ENCODE data around the gene TAF3.

TAF3 gene

DNA sequence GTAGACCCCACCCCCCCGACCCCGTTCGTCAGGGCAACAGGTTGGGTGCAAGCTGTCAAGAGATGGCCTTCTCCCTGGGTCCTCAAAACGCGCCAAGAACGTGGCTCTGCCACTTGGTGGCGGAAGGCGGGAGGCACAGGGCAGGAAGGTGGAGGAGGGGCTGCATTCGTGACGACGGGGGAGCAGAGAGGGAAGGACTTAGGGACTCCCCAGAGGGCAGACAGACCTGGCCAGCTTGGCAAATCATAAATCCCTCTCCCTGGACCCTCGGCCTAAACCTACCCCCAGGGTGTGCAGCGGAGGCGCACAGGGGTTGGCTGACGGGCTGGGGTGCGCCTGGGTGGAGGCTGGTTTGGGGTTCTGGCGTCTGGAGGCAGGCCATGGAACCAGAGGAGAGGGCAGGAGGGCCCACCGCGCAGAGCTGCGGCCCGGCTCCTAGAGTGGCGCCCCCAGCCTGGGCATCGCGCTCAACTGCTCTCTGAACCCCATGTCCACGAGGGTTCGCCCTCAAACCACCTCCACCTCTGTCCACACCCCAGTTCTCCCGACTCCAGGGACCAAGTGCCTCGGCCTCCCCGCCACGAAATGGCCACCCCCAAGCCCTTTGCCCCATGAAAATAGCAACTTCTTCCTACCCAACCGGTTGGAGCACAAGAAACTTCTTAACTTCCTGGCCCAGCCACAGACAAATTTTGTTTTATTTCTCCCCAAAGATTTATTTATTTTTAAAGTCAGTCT is 225.4 kb downstream of the TAF3 start:
- Histone ChIP-seq H3K9ac (ENCODE audit: low read length) (no peak overlapping the region), H3K36me3 (ENCODE audit: control insufficient read depth, insufficient read depth, low read length, severe bottlenecking) (no peaks in the 10 kb centered on the region), H3K9me3 (ENCODE audit: control insufficient read depth, low read length) (peaks cover 4% of the 10 kb centered on the region), H3K4me1 (ENCODE audit: control insufficient read depth, insufficient read depth, low read length) (peaks cover 9% of the 10 kb centered on the region), H3K4me3 (ENCODE audit: low read length) (no peak overlapping the region), H3K27me3 (replicated peaks; ENCODE audit: control insufficient read depth, insufficient read depth, low read length) (peaks cover 96% of the 10 kb centered on the region)
- no peak for DNase-seq (ENCODE audit: low read depth)

- Histone ChIP-seq H3K4me1 (ENCODE audit: control insufficient read depth, insufficient read depth, low read length) (peaks cover 9% of the 10 kb centered on the region), H3K9ac (ENCODE audit: low read length) (no peak overlapping the region), H3K9me3 (ENCODE audit: control insufficient read depth, low read length) (no peaks in the 10 kb centered on the region), H3K27me3 (replicated peaks; ENCODE audit: control insufficient read depth, insufficient read depth, low read length) (peaks cover 94% of the 10 kb centered on the region), H3K4me3 (ENCODE audit: low read length) (peak overlapping the region; percentile 72), H3K36me3 (ENCODE audit: control insufficient read depth, insufficient read depth, low read length, severe bottlenecking) (no peaks in the 10 kb centered on the region)
- DNase-seq (ENCODE audit: low read depth) = no peak
Measured at GRCh38 chr10:8044331-8044907, 226.1 kb downstream of the TAF3 start.

DNA sequence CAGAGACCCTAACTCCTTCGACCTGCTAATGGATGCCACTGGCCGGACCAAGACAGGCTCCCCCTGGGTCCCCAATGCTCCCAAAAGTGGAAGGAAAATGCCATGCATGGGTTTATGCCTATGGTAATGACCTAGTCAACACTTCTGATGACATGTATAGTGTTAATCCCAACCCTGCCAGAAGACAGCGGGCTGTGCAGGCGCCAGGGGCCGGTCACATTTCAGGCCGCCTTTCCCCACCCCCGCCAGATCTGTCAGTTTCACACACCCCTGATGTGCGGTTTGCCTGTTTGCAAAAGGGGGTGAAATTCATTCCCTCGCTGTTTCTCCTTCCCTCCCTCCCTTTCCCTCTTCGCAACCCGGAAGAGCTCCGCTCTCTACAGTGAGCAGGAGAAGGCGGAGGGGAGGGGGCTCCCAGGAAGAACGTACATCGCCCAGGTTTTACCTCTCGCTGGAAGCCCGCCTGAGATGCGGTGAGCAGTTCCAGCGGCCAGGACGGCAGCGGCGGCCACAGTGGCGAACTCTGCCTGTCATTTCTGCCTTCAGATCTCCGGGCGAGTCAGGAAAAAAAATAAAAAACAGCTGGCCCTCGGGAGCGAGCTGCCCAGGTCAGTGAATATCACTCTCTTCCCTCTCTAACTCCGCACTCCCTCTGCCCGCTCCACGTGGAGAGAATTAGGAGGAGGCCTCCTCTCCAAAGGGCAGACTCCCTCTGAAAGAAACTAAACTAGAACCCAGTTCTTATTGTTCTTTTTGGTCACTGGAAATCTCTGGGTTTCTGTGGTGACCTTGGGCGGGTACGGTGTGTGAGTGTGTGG is 226.8 kb downstream of the TAF3 start:
- Histone ChIP-seq H3K9ac (ENCODE audit: low read length) (no peak overlapping the region), H3K36me3 (ENCODE audit: control insufficient read depth, insufficient read depth, low read length, severe bottlenecking) (no peaks in the 10 kb centered on the region), H3K4me3 (ENCODE audit: low read length) (peak overlapping the region; percentile 72), H3K27me3 (replicated peaks; ENCODE audit: control insufficient read depth, insufficient read depth, low read length) (peaks cover 95% of the 10 kb centered on the region), H3K9me3 (ENCODE audit: control insufficient read depth, low read length) (no peaks in the 10 kb centered on the region), H3K4me1 (ENCODE audit: control insufficient read depth, insufficient read depth, low read length) (peaks cover 9% of the 10 kb centered on the region)
- DNase-seq (ENCODE audit: low read depth) = no peak

- peaks cover 9% of the 10 kb centered on the region for H3K4me1 ChIP-seq (ENCODE audit: control insufficient read depth, insufficient read depth, low read length)
- H3K36me3 ChIP-seq (ENCODE audit: control insufficient read depth, insufficient read depth, low read length, severe bottlenecking) = no peaks in the 10 kb centered on the region
- H3K9ac ChIP-seq (ENCODE audit: low read length) = no peak overlapping the region
- no peak for DNase-seq (ENCODE audit: low read depth)
- H3K27me3 ChIP-seq (replicated peaks; ENCODE audit: control insufficient read depth, insufficient read depth, low read length) = peaks cover 90% of the 10 kb centered on the region
- H3K4me3 ChIP-seq (ENCODE audit: low read length) = no peak overlapping the region
- H3K9me3 ChIP-seq (ENCODE audit: control insufficient read depth, low read length) = no peaks in the 10 kb centered on the region
Measured at GRCh38 chr10:8045726-8046494, 227.6 kb downstream of the TAF3 start.

- H3K9ac ChIP-seq (ENCODE audit: low read length) = no peak overlapping the region
- H3K27me3 ChIP-seq (replicated peaks; ENCODE audit: control insufficient read depth, insufficient read depth, low read length) = peaks cover 84% of the 10 kb centered on the region
- H3K4me1 ChIP-seq (ENCODE audit: control insufficient read depth, insufficient read depth, low read length) = peaks cover 12% of the 10 kb centered on the region
- DNase-seq (ENCODE audit: low read depth) = no peak
- H3K4me3 ChIP-seq (ENCODE audit: low read length) = no peak overlapping the region
- H3K36me3 ChIP-seq (ENCODE audit: control insufficient read depth, insufficient read depth, low read length, severe bottlenecking) = no peaks in the 10 kb centered on the region
- H3K9me3 ChIP-seq (ENCODE audit: control insufficient read depth, low read length) = no peaks in the 10 kb centered on the region
Measured at GRCh38 chr10:8047452-8048280, 229.4 kb downstream of the TAF3 start.

DNA sequence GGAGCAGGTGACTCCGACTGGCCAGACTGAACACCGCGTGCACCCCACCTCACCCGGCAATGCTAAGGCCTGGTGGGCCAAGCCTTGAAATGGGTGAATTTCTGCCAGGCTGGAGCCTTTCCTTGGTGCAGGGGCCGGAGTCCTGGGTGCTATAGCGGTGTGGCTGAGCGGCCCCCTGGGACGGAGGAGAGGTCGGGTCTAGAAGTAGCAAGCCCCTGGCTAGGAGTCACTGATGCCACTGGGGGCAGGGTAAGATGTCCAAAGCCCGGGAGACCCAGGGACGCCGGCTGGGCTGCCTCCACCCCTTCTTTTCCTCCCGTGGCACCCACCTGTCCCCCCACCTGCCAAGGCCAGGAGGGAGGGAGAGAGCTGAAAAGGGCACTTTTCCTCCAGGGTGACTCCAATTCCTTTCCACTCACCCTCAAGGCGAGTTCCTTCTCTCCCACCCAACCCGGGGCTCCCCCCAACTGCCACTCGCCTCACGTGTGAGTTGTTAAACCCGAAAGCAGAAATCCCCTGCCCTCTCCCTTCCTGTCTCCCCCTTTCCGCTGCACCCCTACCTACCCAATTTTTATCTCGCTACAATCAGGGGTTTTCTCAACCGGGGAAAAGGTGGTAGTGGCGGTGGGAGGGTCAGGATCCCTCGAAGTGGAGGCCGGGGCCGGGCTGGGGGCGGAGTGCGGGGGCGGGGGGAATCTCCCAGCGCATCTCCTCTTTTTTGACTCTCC is 230.1 kb downstream of the TAF3 start:
- DNase-seq (ENCODE audit: low read depth) = no peak
- H3K36me3 ChIP-seq (ENCODE audit: control insufficient read depth, insufficient read depth, low read length, severe bottlenecking) = no peaks in the 10 kb centered on the region
- H3K27me3 ChIP-seq (replicated peaks; ENCODE audit: control insufficient read depth, insufficient read depth, low read length) = peaks cover 83% of the 10 kb centered on the region
- H3K9me3 ChIP-seq (ENCODE audit: control insufficient read depth, low read length) = no peaks in the 10 kb centered on the region
- no peak overlapping the region for H3K9ac ChIP-seq (ENCODE audit: low read length)
- peaks cover 15% of the 10 kb centered on the region for H3K4me1 ChIP-seq (ENCODE audit: control insufficient read depth, insufficient read depth, low read length)
- no peak overlapping the region for H3K4me3 ChIP-seq (ENCODE audit: low read length)

- no peak for DNase-seq (ENCODE audit: low read depth)
- Histone ChIP-seq H3K36me3 (ENCODE audit: control insufficient read depth, insufficient read depth, low read length, severe bottlenecking) (no peaks in the 10 kb centered on the region), H3K4me3 (ENCODE audit: low read length) (peak overlapping the region; percentile 59), H3K9ac (ENCODE audit: low read length) (no peak overlapping the region), H3K9me3 (ENCODE audit: control insufficient read depth, low read length) (no peaks in the 10 kb centered on the region), H3K4me1 (ENCODE audit: control insufficient read depth, insufficient read depth, low read length) (peaks cover 18% of the 10 kb centered on the region), H3K27me3 (replicated peaks; ENCODE audit: control insufficient read depth, insufficient read depth, low read length) (peaks cover 75% of the 10 kb centered on the region)
Measured at GRCh38 chr10:8049045-8049864, 230.9 kb downstream of the TAF3 start.

- DNase-seq (ENCODE audit: low read depth) = no peak
- H3K4me3 ChIP-seq (ENCODE audit: low read length) = peak overlapping the region; percentile 59
- peaks cover 11% of the 10 kb centered on the region for H3K4me1 ChIP-seq (ENCODE audit: control insufficient read depth, insufficient read depth, low read length)
- peaks cover 72% of the 10 kb centered on the region for H3K27me3 ChIP-seq (replicated peaks; ENCODE audit: control insufficient read depth, insufficient read depth, low read length)
- H3K9me3 ChIP-seq (ENCODE audit: control insufficient read depth, low read length) = no peaks in the 10 kb centered on the region
- H3K9ac ChIP-seq (ENCODE audit: low read length) = no peak overlapping the region
- H3K36me3 ChIP-seq (ENCODE audit: control insufficient read depth, insufficient read depth, low read length, severe bottlenecking) = no peaks in the 10 kb centered on the region
Measured at GRCh38 chr10:8049865-8050555, 231.7 kb downstream of the TAF3 start.

DNA sequence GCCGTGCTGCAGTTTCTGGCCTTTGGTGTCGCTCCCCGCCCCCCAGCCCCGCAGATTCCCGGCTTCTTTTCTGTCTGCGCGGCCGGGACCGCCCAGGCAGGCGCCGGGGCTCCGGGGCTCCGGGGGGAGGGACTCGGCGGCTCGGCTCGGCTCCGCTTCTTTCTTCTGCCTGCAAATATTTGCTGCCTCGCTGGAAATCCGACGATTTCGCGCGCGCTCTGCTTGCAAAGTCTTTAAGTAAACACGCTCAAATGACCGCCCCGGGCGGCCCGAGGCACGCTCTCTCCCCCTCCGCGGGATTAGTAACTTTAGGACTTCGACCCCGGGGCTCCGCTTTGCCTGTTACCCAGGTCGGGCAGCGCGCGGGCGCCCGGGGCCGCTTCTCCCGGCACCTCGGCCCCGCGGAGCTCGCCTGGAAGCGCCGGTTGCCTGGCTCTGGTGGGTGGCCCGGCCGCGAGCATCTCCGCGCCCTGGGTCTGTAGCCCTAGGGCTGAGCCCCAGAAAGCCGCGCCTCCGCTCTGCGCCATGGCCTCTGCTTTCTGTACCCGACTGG is 232.3 kb downstream of the TAF3 start:
- Histone ChIP-seq H3K4me1 (ENCODE audit: control insufficient read depth, insufficient read depth, low read length) (peaks cover 9% of the 10 kb centered on the region), H3K9me3 (ENCODE audit: control insufficient read depth, low read length) (no peaks in the 10 kb centered on the region), H3K27me3 (replicated peaks; ENCODE audit: control insufficient read depth, insufficient read depth, low read length) (peaks cover 72% of the 10 kb centered on the region), H3K4me3 (ENCODE audit: low read length) (peak overlapping the region; percentile 59), H3K9ac (ENCODE audit: low read length) (no peak overlapping the region), H3K36me3 (ENCODE audit: control insufficient read depth, insufficient read depth, low read length, severe bottlenecking) (no peaks in the 10 kb centered on the region)
- peak; percentile 49 for DNase-seq (ENCODE audit: low read depth)
